ENCODE data around the gene GNAT1. TPM values are rescaled to one million over a fixed set of nuclear protein-coding genes. Genes with fewer than 3 reads are reported as not detected.

Gene GNAT1
- total RNA-seq, 1 experiment from 2014 or later, result 0.13 TPM

GRCh38 chr3:50241713-50242380 is 50.4 kb downstream of the GNAT1 start:
- Mint-ChIP-seq H3K27me3 (ENCODE audit: low read depth) (no peaks in the 10 kb centered on the region), H3K9me3 (no peaks in the 10 kb centered on the region), H3K36me3 (peaks cover 2% of the 10 kb centered on the region; the same call in 1 of the 2 replicates), H3K27ac (peak overlapping the region; percentile 96), H3K4me3 (peak overlapping the region; percentile 69), H3K4me1 (peaks cover 92% of the 10 kb centered on the region)
- ChIA-PET POLR2A (interaction anchor here (1.1 to 2.5 kb wide), 5 partner anchors 15 to 61 kb away, joined by 3 to 22 read pairs (median 6); partner anchors contain the start of genes HYAL1 and SEMA3B), CTCF (interaction anchor here (0.9 to 6.4 kb wide), 19 partner anchors 8 to 127 kb away, joined by 3 to 88 read pairs (median 5); partner anchors contain the start of genes HYAL3 and NAA80)
- no peak for DNase-seq (ENCODE audit: low spot score)
- TF ChIP-seq ARID4B (CRISPR knock-in tag; IDR thresholded peaks at IDR 0.05; ENCODE audit: borderline replicate concordance) (no peak), ATF3 (CRISPR knock-in tag; conservative IDR thresholded peaks at IDR 0.05) (no peak)
- no peak for ATAC-seq

GRCh38 chr3:50242381-50242770 is 51.0 kb downstream of the GNAT1 start:
- Mint-ChIP-seq H3K4me1 (peaks cover 90% of the 10 kb centered on the region), H3K27ac (peak overlapping the region; percentile 89), H3K36me3 (peaks cover 2% of the 10 kb centered on the region; the same call in 1 of the 2 replicates), H3K27me3 (ENCODE audit: low read depth) (no peaks in the 10 kb centered on the region), H3K9me3 (no peaks in the 10 kb centered on the region), H3K4me3 (peak overlapping the region; percentile 69)
- ChIA-PET POLR2A (interaction anchor here (1.9 kb wide), 1 partner anchor 25 kb away, joined by 6 read pairs; no protein-coding TSS in a partner anchor), CTCF (interaction anchor here (0.6 to 6.4 kb wide), 10 partner anchors 14 to 50 kb away, joined by 3 to 88 read pairs (median 10); no protein-coding TSS in a partner anchor)
- ATAC-seq (no peak), DNase-seq (ENCODE audit: low spot score) (no peak)
- no peak for TF ChIP-seq NR2C2 (CRISPR knock-in tag; IDR thresholded peaks at IDR 0.05)

- POLR2A ChIA-PET, result no interaction called here
- peak overlapping the region; percentile 39 for H3K4me3 Mint-ChIP-seq
- DNase-seq (ENCODE audit: low spot score), result no peak
- TF ChIP-seq MLX (CRISPR knock-in tag; IDR thresholded peaks at IDR 0.05), result no peak
- no peak for TF ChIP-seq ZNF671 (CRISPR knock-in tag; IDR thresholded peaks at IDR 0.05)
- TF ChIP-seq E2F5 (CRISPR knock-in tag; IDR thresholded peaks at IDR 0.05), result no peak
- no peak for TF ChIP-seq ZNF263 (CRISPR knock-in tag; IDR thresholded peaks at IDR 0.05; ENCODE audit: low read depth)
- TF ChIP-seq AFF4 (CRISPR knock-in tag; IDR thresholded peaks at IDR 0.05; ENCODE audit: borderline replicate concordance), result no peak
- TF ChIP-seq NR2C2 (CRISPR knock-in tag; IDR thresholded peaks at IDR 0.05), result no peak
- TF ChIP-seq ATF1 (CRISPR knock-in tag; IDR thresholded peaks at IDR 0.05), result no peak
- no peak for TF ChIP-seq ETV6 (CRISPR knock-in tag; IDR thresholded peaks at IDR 0.05)
- no peak for TF ChIP-seq ARID4B (CRISPR knock-in tag; IDR thresholded peaks at IDR 0.05; ENCODE audit: borderline replicate concordance)
- TF ChIP-seq JUN (CRISPR knock-in tag; IDR thresholded peaks at IDR 0.05), result no peak
- TF ChIP-seq FOXJ3 (CRISPR knock-in tag; IDR thresholded peaks at IDR 0.05; ENCODE audit: borderline replicate concordance), result no peak
Observed at GRCh38 chr3:50242851-50243542, 51.6 kb downstream of the GNAT1 start.

More at GRCh38 chr3:50242851-50243542, 51.6 kb downstream of the GNAT1 start:
- no peak for ATAC-seq
- Mint-ChIP-seq H3K27ac (peak overlapping the region; percentile 89), H3K36me3 (peaks cover 2% of the 10 kb centered on the region; the same call in 1 of the 2 replicates), H3K27me3 (ENCODE audit: low read depth) (no peaks in the 10 kb centered on the region), H3K9me3 (no peaks in the 10 kb centered on the region), H3K4me1 (peaks cover 86% of the 10 kb centered on the region)
- CTCF ChIA-PET, result interaction anchor here (0.6 to 6.4 kb wide), 11 partner anchors 13 to 122 kb away, joined by 3 to 88 read pairs (median 7); no protein-coding TSS in a partner anchor
